A673 (cell line): Measurements from ENCODE around the gene RELN.

Experiments
- CTCF ChIP-seq: fragments of 300-800, 200-600 bp; sonication (generic); conservative IDR thresholded peaks from 2 replicates; pipeline ENCODE4 v1.5.1; 2017; ENCODE audit warnings: low read depth, mild to moderate bottlenecking, antibody characterized with exemption, low read length, moderate library complexity, mixed read lengths
- EZH2 ChIP-seq: fragments of 200-600 bp; sonication (generic); IDR thresholded peaks from 2 replicates; pipeline ENCODE4 v1.6.1; 2017; ENCODE audit warnings: borderline replicate concordance, low read depth, mild to moderate bottlenecking, mixed read lengths, antibody characterized with exemption, low read length; ENCODE audit not compliant: poor library complexity, severe bottlenecking

- TF ChIP-seq CTCF, result no peak
- no peak for TF ChIP-seq EZH2
These were observed 556.7 kb downstream of the RELN start for GRCh38 chr7:103432712-103433111.
